Measurements from ENCODE around the gene AHI1. TPM values are rescaled to one million over a fixed set of nuclear protein-coding genes. Genes with fewer than 3 reads are reported as not detected.

AHI1 gene
- total and polyA plus RNA-seq, 4 donors, result 5.2 to 51.7 (median 23.8) TPM

DNA sequence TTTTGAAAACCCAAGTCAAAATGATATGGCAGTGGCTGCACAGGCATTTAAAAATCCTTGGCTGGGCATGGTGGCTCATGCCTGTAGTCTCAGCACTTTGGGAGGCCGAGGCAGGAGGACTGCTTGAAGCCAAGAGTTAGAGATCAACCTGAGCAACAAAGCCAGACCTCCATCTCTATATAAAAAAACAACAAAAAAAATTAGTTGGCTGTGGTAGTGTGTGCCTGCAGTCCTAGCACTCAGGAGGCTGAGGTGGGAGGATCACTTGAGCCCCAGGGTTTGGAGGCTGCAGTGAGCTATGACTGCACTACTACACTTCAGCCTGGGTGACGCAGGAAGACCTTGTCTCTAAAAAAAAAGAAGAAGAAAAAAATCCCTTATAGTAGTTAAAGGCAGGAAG lies 173.6 kb downstream of the AHI1 start:
- WGBS, 2 donors, result 74 to 86% methylated on average over 2 of the region's 2 CpGs
- DNase-seq (no peak), ATAC-seq (ENCODE audit: insufficient read depth, low FRiP score) (no peak)
- H3K4me3 ChIP-seq, result no peak overlapping the region
- no peak for TF ChIP-seq CTCF (IDR thresholded peaks at IDR 0.05; ENCODE audit: control extremely low read depth, extremely low read depth)
- no peak overlapping the region for H3K27ac ChIP-seq (ENCODE audit: low read depth in 1 of 2, low read length in 1 of 2)
- no peak overlapping the region for H3K9ac ChIP-seq (ENCODE audit: insufficient read depth in 1 of 2, low read length in 2 of 2)
- H3K4me1 ChIP-seq (ENCODE audit: control insufficient read depth in 5 of 5, insufficient read depth in 5 of 5, low read length in 5 of 5), result no peaks in the 10 kb centered on the region
- no peaks in the 10 kb centered on the region for H3K27me3 ChIP-seq (ENCODE audit: control insufficient read depth in 3 of 3, insufficient read depth in 3 of 3, low read length in 2 of 3)
- peaks cover 0 to 6% (median 0%) of the 10 kb centered on the region in 4 donors for H3K36me3 ChIP-seq (ENCODE audit: control insufficient read depth in 4 of 4, insufficient read depth in 4 of 4, low read length in 4 of 4)
- H3K9me3 ChIP-seq (ENCODE audit: control insufficient read depth in 4 of 4, insufficient read depth in 3 of 4, low read length in 3 of 4), result no peaks in the 10 kb centered on the region

- peaks cover 0 to 6% (median 0%) of the 10 kb centered on the region in 4 donors for H3K36me3 ChIP-seq (ENCODE audit: control insufficient read depth in 4 of 4, insufficient read depth in 4 of 4, low read length in 4 of 4)
- no peak overlapping the region for H3K27ac ChIP-seq (ENCODE audit: low read depth in 1 of 2, low read length in 1 of 2)
- DNase-seq (no peak), ATAC-seq (ENCODE audit: insufficient read depth, low FRiP score) (no peak)
- no peak for TF ChIP-seq CTCF (IDR thresholded peaks at IDR 0.05; ENCODE audit: control extremely low read depth, extremely low read depth)
- no peaks in the 10 kb centered on the region for H3K27me3 ChIP-seq (ENCODE audit: control insufficient read depth in 3 of 3, insufficient read depth in 3 of 3, low read length in 2 of 3)
- H3K9me3 ChIP-seq (ENCODE audit: control insufficient read depth in 4 of 4, insufficient read depth in 3 of 4, low read length in 3 of 4), result no peaks in the 10 kb centered on the region
- no peak overlapping the region for H3K9ac ChIP-seq (ENCODE audit: insufficient read depth in 1 of 2, low read length in 2 of 2)
- H3K4me3 ChIP-seq, result no peak overlapping the region
- WGBS, 2 donors, result 34 to 52% methylated on average over 6 of the region's 6 CpGs
- H3K4me1 ChIP-seq (ENCODE audit: control insufficient read depth in 5 of 5, insufficient read depth in 5 of 5, low read length in 5 of 5), result no peaks in the 10 kb centered on the region
Observed at GRCh38 chr6:135323202-135323668, 174.3 kb downstream of the AHI1 start.

- Histone ChIP-seq H3K4me1 (ENCODE audit: control insufficient read depth in 5 of 5, insufficient read depth in 5 of 5, low read length in 5 of 5) (no peaks in the 10 kb centered on the region), H3K36me3 (ENCODE audit: control insufficient read depth in 4 of 4, insufficient read depth in 4 of 4, low read length in 4 of 4) (peaks cover 0 to 6% (median under 1%) of the 10 kb centered on the region in 4 donors), H3K4me3 (no peak overlapping the region), H3K27ac (ENCODE audit: low read depth in 1 of 2, low read length in 1 of 2) (no peak overlapping the region), H3K9me3 (ENCODE audit: control insufficient read depth in 4 of 4, insufficient read depth in 3 of 4, low read length in 3 of 4) (no peaks in the 10 kb centered on the region), H3K9ac (ENCODE audit: insufficient read depth in 1 of 2, low read length in 2 of 2) (no peak overlapping the region), H3K27me3 (ENCODE audit: control insufficient read depth in 3 of 3, insufficient read depth in 3 of 3, low read length in 2 of 3) (no peaks in the 10 kb centered on the region)
- DNase-seq (peak in 1 of 3 donors; percentile 15), ATAC-seq (ENCODE audit: insufficient read depth, low FRiP score) (no peak)
- 42 to 67% methylated on average over 3 of the region's 3 CpGs for WGBS, 2 donors
- TF ChIP-seq CTCF (IDR thresholded peaks at IDR 0.05; ENCODE audit: control extremely low read depth, extremely low read depth), result no peak
Observed at GRCh38 chr6:135322427-135323201, 174.9 kb downstream of the AHI1 start.
